GM19328 (cell line): ENCODE results near the gene CIZ1.
"Not testable (repeated sequence)": the region's sequence is repeated elsewhere in the genome, so short reads cannot be mapped to it uniquely, and the experiment has no call there.

ENCODE experiments used
- ATAC-seq: cut with Tn5 transposase; IDR thresholded peaks from one replicate; pipeline ENCODE4 v1.9.1; 2021; ENCODE audit warnings: mild to moderate bottlenecking, moderate library complexity; ENCODE audit not compliant: unreplicated experiment

CIZ1 gene, protein sequence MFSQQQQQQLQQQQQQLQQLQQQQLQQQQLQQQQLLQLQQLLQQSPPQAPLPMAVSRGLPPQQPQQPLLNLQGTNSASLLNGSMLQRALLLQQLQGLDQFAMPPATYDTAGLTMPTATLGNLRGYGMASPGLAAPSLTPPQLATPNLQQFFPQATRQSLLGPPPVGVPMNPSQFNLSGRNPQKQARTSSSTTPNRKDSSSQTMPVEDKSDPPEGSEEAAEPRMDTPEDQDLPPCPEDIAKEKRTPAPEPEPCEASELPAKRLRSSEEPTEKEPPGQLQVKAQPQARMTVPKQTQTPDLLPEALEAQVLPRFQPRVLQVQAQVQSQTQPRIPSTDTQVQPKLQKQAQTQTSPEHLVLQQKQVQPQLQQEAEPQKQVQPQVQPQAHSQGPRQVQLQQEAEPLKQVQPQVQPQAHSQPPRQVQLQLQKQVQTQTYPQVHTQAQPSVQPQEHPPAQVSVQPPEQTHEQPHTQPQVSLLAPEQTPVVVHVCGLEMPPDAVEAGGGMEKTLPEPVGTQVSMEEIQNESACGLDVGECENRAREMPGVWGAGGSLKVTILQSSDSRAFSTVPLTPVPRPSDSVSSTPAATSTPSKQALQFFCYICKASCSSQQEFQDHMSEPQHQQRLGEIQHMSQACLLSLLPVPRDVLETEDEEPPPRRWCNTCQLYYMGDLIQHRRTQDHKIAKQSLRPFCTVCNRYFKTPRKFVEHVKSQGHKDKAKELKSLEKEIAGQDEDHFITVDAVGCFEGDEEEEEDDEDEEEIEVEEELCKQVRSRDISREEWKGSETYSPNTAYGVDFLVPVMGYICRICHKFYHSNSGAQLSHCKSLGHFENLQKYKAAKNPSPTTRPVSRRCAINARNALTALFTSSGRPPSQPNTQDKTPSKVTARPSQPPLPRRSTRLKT

DNA sequence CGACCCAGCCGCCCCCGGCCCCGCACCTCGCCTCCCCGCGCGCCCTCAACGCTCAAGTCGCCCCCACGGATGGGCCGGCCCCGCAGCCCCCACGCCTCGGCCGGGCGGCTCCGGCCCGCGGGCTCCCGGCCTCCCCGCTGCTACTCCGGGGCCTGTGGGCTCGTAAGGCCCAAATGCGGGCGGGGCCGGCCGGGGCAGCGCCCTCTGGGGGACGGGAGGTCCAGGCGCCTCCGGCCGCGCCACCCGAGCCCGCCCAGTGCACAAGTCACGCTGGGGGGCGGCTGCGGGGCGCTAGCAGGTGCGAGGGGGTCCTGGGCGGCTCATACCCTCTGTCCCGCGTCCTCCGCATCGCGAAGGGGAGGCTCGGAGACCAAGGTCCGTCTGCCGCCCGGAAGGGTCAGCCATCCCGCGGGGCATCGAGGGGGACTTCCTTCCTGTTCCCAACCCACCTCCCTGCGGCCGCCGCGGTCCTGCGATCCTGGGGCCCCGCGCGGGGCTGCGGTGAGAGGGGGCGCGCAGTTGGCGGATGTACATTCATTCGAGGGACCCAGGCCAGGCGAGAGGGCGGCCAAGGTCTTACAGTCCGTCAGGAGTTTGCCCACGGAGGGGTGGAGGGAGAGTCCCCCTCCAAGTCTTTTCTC, at the start of gene CIZ1:
Gene CIZ1 (minus strand): TSS at position 167 of the 641 bp plus-strand sequence. CDS start 715 bp downstream, outside the sequence.
- ATAC-seq: peak; percentile 69

DNA sequence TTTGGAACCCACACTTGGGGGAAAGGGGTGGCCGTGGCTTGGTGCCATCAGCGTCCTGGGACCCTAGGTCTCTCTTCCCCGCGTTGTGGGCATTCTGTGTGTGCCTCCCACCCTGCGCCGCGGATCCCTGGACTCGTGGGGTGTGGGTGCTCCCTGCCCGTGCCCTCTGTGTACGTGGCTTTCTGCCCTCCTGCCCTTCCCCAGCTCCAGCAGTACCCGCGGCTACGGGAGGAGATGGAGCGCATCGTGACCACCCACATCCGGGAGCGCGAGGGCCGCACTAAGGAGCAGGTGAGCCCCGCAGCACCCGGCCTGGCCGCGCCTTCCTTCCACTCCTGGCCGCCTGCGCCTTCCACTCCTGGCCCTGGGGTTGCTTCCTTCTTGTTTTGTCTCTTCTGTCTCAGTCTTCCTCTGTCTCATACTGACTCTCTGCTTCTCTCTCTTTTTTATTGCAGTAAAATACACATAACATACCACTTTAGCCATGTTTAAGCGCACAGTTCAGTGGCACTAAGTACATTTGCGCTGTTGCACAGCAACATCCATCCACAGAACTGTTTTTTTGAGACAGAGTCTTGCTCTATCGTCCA, 42.5 kb upstream of the CIZ1 start:
- no peak for ATAC-seq

DNA sequence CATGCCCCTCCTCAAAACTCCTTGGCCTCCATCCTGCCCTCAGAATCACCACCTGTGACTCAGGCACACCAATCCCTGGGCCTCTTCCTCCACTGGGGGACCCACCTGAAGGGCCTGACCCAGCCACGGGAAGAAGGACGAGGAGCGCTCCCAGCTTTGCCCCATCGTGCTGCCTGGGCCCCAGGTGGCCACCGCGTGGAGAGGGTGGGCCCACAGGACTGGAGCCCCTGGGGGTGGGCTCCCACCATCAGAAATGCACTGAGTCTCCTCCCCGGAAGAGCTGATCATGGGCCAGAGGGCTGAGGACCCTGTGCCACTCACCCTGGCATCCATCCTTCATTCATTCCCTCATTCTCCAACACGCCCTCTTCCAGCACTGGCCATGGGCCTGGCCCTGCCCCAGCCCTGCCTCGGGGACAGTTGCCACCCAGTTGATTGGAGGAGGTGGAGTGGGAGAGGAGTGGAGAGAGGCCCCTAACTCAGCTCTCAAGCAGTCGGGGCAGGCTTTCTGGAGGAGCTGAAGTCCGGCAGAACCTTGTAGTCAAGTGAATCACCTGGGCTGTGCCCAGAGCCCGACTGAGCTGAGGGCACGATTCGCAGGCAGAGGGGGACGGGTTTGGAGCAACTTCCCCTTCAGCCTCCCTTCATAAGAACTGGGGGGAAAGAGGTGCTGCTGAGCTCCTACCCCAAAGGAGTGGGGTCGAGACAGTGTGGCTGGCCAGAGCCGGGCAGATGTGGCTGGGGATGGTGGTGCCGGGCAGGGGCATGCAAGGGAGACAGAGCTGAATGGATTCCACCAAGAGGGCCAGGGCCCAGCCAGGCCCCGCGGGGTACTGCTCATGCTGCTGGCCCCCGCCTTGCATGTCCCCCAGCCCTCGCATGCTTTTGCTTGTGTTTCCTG, 41.4 kb upstream of the CIZ1 start:
- no peak for ATAC-seq

DNA sequence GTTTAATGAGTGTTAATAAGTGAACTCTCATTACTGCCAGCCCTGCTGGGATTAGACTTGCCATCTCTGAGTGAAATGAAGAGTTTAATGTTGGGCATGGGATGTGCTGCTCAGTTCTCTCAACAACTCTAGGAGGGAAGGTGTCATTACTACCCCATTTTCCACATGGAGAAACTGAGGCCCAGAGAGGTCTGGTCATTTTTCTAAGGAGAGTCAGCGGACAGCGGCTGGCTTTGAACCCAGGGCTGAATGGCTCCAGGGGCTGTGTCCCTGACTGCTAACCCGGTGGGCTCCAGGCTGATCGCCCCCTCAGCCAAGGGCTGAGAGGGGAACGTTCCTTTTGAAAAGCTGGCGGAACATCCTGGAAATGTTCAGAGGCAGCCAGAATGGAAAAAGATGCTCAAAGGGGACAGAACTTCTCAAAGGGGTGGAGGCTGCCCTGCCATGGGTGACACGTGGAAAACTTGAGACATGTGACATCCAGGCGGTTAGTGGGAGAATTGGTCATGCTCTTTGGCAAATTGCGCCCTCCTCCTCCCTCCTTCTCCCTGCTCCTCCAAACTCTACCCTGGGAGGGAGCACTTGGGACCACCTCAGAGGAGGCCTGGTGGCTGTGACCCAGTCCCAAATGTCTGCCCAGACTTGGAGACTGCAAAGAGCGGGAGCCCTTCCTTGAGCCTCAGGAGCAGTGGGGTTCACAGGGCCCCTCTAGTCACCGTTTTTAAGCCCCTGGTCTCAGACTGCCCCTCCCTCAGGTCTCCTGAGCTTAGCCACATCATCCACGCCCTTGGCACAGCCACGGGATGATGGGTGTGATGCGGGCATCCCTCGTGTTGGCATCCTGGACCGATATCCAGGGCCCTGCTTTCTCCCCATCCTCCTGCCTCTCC, 40.5 kb upstream of the CIZ1 start:
- no peak for ATAC-seq

DNA sequence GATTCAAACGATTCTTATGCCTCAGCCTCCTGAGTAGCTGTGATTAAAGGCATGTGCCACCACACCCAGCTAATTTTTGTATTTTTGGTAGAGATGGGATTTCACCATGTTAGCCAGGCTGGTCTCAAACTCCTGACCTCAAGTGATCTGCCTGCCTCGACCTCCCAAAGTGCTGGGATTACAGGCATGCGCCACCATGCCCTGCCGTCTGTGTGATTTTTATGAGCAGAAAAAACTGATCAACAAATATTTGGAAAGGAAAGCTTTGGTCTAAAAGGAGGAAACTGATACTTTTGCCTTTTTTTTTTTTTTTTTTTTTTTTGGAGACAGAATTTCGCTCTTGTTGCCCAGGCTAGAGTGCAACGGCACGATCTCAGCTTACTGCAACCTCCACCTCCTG, 39.5 kb upstream of the CIZ1 start:
- ATAC-seq: not testable (repeated sequence)

DNA sequence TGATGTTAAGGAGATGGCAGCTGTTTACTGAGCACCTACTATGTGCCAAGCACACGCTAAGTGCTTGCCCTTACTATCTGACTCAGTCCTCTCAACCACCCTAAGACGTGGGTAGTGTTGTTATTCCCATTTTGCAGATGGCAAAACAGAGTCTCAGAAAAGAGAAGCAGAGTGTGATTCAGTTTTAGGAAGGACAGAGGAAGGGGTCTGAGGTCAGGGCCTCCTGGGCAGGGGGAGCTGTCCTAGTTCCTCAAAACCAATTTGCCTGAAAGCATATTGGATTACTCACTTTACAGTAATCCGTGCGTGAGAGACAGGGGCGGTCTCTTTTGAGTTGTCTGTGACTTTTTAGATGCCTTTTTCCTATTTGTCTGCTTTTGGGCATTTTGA, 35.0 kb upstream of the CIZ1 start:
- no peak for ATAC-seq

DNA sequence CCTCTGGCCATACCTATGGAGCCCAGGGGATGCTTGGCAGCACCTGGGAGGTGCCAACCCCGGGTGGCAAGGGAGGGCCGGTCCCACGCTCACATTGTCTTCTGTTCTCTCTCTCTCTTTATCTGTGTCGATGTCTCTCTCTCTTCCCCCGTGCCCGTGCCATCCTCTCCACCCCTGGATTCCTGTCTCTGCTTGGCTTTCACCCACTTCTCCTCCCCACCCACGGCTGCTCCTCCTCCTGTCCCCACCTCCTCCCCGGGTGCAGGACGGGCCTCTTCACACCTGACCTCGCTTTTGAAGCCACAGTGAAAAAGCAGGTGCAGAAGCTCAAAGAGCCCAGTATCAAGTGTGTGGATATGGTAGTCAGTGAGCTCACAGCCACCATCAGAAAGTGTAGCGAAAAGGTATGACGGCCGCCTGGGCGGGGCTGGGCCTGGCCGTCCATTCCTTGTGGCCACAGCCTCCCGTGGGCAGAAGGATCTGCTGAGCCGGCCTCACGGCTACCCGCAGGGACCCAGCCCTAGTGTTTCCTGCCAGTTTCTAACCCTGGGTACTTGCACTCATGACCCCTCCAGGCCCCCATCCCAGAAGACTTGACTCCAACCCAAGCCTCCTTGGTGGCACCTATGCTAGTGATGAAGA, 34.5 kb upstream of the CIZ1 start:
- ATAC-seq: no peak

DNA sequence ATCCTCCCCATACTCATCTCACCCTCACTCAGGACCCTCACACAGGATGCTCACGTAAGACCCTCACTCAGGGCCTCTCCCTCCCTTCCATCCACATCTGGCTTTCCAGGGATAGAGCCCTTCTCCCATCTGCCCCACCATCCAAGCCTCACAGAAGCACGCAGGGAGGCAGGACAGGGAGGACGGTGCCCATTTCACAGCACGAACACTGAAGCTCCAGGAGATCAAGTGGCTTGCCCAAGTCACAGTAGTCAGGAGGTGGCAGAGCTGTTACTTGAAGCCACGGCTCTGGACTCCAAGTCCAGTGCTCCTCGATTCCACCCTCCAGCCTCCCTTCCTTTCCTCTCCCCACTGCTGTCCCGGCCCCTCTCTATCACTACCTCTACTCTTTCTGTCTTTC, 33.5 kb upstream of the CIZ1 start:
- ATAC-seq: no peak

DNA sequence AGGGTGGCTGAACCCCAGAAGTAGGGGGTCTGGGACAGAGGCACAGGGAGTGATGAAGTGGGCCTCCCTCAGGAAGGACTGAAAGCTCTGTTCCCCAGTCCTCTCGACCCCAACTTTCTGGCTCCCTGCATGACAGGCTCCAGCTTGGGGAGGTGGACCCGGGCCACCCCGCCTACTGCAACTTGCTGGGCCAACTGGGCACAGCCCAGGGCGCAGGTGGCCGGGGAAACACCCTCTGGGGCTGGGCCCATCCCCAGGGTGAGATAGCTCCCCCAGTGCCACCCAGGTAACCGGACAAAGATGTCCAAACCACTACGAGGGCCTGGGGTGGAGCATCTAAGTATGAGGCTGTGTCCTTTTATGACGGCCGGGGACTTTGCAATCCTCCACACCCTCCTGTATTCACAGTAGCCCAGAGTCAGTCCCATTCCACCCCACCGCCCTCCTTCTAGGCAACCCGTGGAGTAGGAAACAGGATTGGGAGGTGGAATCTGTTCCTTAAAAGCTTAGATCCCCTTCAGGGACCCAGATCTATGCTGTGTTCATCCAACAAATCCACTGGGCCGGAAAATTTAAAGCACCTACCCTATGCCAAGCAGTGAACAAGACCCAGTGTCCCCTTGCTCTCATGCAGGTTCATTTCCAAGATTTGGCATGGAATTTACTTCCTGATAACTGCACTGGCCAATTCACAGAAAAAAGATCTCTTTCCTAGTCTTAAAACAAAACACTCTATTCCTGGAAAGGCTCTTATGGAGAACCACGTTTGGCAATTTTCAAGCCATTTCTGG, 31.7 kb upstream of the CIZ1 start:
- ATAC-seq: no peak

DNA sequence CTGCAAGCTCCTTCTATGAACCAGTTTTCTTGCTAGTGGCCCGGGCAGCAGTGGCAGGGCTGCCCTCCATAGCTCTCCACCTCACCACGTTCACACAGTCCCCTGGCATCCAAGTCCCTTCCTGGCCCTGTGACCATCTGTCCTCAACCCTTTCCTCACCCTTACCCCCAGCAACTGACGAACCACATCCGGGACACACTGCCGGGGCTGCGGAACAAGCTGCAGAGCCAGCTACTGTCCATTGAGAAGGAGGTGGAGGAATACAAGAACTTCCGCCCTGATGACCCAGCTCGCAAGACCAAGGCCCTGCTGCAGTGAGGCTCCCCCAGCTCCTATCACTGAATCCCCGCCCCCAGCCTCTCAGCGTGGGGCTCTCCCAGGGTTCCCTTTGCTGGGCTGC, 30.7 kb upstream of the CIZ1 start:
- ATAC-seq: no peak

DNA sequence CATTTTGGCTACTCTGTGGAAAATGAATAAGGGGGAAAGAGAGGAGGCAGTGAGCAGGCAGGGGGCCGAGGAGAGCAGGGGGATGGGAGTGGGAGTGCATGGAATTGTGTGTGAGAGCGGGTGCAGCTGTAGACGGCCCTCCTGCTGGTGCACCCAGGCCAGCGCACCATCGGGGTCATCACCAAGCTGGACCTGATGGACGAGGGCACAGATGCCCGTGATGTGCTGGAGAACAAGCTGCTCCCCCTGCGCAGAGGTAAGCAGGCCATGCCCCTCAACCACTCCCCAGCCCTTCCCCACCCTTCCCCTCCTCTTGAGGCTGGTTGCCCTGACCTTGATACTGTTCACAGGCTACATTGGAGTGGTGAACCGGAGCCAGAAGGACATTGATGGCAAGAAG, 28.5 kb upstream of the CIZ1 start:
- no peak for ATAC-seq

DNA sequence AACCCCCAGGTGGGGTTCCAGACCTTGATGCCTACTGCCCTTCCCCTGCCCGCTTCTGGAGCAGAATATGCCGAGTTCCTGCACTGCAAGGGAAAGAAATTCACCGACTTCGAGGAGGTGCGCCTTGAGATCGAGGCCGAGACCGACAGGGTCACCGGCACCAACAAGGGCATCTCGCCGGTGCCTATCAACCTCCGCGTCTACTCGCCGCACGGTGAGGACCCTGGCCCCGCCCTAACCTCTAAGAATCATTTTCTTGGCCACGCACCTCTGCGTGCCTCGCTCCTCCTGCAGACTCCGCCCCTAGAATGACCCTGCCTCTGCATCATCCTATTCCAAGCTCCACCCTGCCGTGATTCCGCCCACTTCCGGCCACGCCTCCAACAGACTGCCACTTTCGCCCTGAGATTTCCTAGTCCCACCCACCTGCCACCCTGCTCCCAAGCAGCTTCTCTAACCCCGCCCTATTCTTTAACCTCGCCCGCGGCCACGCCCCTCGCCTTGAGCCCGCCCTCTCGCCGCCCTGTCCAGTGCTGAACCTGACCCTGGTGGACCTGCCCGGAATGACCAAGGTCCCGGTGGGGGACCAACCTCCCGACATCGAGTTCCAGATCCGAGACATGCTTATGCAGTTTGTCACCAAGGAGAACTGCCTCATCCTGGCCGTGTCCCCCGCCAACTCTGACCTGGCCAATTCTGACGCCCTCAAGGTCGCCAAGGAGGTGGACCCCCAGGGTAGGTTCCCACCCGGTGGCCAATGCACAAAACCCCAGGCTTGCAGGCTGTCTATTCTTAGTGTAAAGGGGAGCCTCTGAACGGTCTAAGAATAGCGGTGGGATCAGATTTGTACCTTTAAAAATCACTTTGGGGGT, 27.4 kb upstream of the CIZ1 start:
- ATAC-seq: no peak

DNA sequence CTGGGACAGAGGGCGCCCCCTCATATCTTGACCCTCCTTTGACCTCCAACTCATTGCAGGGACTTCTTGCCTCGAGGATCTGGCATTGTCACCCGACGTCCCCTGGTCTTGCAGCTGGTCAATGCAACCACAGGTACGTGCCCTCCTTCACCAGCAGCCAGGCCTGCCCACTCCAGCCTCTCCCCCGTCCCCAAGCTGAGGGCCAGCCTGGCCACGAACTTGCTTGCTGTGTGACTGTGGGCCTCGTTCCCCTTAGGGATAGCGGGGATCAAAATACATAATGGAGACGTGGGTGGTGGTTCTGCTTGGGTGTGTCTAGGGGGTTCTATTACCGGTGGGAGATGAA, 26.8 kb upstream of the CIZ1 start:
- no peak for ATAC-seq

DNA sequence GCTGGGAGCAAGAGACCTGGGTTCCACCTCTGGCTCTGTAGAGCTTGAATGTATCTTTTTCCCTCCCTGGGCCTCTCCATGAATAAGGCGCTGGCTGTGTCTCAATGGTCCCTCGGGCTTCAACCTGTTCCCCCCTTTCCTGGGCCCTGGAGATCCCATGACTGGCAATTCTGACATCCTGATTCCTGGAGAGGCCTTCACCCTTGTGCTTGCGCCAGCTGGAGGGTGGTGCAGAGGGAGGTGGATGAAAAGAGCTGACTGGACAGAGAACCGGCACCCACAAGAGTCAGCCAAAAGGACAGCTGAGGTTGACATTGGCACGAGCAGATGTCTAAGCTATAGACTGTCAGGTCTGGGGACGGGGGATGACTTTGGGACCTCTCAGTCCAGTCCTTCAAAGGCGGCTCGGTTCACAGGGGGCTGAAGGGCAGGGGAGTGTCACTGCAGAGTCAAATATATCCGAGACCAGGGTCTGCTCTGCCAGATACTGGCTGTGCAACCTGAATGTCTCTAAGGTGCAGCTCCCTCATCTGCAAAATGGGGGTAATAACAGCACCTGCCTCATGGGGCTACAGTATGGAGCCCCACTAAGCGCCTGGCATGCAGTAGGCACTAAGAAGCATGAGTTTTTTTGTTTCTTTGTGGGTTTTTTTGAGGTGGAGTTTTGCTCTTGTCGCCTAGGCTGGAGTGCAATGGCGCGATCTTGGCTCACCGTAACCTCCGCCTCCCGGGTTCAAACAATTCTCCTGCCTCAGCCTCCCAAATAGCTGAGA, 25.6 kb upstream of the CIZ1 start:
- no peak for ATAC-seq

DNA sequence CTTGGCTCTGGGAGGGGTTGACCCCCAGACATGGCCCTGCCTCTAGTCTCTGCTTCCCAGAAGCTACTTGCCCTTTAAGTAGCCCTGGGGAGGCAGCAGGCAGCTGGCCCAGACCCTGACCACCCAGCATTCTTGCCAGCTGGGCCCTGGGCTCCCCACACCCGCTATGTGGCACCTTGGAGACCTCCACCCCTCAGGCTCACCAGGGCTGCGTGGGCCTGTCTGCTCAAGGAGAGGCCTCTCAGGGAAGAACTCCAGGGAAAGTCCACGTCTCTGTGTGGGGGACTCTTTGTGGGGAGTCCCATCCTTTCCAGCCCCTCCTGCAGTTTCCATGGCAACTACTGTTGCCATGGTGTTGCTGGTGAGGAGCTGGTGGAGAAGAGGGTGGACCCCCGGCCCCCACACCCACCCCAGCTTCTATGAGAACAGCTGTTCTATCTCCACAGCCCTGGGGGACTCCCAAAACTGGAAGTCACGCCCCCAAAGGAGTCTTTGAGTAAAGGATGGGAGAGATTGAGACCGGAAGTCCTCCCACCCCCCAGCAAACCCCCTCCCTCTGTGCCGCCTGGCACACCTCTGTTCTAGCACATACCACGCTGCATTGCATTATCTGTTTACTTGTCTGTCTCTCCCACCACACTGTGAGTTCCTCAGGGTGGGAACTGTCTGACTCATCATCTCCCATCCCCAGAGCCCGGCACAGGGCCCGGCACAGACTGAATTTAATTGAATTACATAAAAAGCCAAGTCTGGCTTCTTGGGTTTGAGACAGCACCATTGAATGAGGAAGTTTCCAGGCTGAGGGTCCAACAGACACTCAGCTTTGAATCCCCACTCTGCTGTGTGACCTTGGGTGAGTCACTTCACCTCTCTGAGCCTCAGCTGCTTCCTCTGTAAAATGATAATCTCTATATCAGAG, 24.4 kb upstream of the CIZ1 start:
- no peak for ATAC-seq
